Ramos (cell line): Measurements from ENCODE around the gene TBC1D4.
"Not testable (repeated sequence)": the region's sequence is repeated elsewhere in the genome, so short reads cannot be mapped to it uniquely, and the experiment has no call there.

ENCODE experiments used
- in situ Hi-C: fragments of 300-500 bp; cut with MboI; formaldehyde crosslinking; loops from one replicate; pipeline ENCODE4 v1.14.3; 2022; ENCODE audit warnings: low sequenced_read_pairs; ENCODE audit not compliant: unreplicated experiment

Gene TBC1D4

GRCh38 chr13:75333103-75333502 is 148.9 kb downstream of the TBC1D4 start:
- in situ Hi-C loops: no loop called here

GRCh38 chr13:75331792-75332349 is 150.1 kb downstream of the TBC1D4 start:
- in situ Hi-C loops: no loop called here

GRCh38 chr13:75330770-75331169 is 151.2 kb downstream of the TBC1D4 start:
- in situ Hi-C loops: no loop called here

GRCh38 chr13:75329723-75330122 is 152.2 kb downstream of the TBC1D4 start:
- in situ Hi-C loops: no loop called here

GRCh38 chr13:75329097-75329496 is 152.9 kb downstream of the TBC1D4 start:
- in situ Hi-C loops: no loop called here

- in situ Hi-C loops: no loop called here
These were observed 154.8 kb downstream of the TBC1D4 start for GRCh38 chr13:75327135-75327510.

GRCh38 chr13:75326173-75327134 is 155.5 kb downstream of the TBC1D4 start:
- in situ Hi-C loops: no loop called here

GRCh38 chr13:75325711-75326110 is 156.3 kb downstream of the TBC1D4 start:
- in situ Hi-C loops: no loop called here

GRCh38 chr13:75324413-75324940 is 157.5 kb downstream of the TBC1D4 start:
- in situ Hi-C loops: no loop called here

GRCh38 chr13:75321084-75321483 is 160.9 kb downstream of the TBC1D4 start:
- in situ Hi-C loops: no loop called here

GRCh38 chr13:75319254-75319653 is 162.7 kb downstream of the TBC1D4 start:
- in situ Hi-C loops: no loop called here

- in situ Hi-C loops: no loop called here
These were observed 163.7 kb downstream of the TBC1D4 start for GRCh38 chr13:75318138-75318833.

- in situ Hi-C loops: no loop called here
These were observed 165.5 kb downstream of the TBC1D4 start for GRCh38 chr13:75316427-75316826.

- in situ Hi-C loops: no loop called here
These were observed 169.0 kb downstream of the TBC1D4 start for GRCh38 chr13:75312884-75313520.

GRCh38 chr13:75309981-75310580 is 171.9 kb downstream of the TBC1D4 start:
- in situ Hi-C loops: no loop called here

- in situ Hi-C loops: no loop called here
These were observed 173.7 kb downstream of the TBC1D4 start for GRCh38 chr13:75308222-75308621.

- in situ Hi-C loops: no loop called here
These were observed 174.5 kb downstream of the TBC1D4 start for GRCh38 chr13:75307370-75307949.

- in situ Hi-C loops: not testable (repeated sequence)
These were observed 175.0 kb downstream of the TBC1D4 start for GRCh38 chr13:75306967-75307366.

- in situ Hi-C loops: no loop called here
These were observed 176.9 kb downstream of the TBC1D4 start for GRCh38 chr13:75305059-75305458.

- in situ Hi-C loops: no loop called here
These were observed 178.7 kb downstream of the TBC1D4 start for GRCh38 chr13:75303263-75303662.
